ENCODE data around the gene COX10.

- no peak for TF ChIP-seq CTCF (conservative IDR thresholded peaks at IDR 0.05; ENCODE audit: low read depth, low read length)
- no peak for TF ChIP-seq EZH2 (IDR thresholded peaks at IDR 0.05; ENCODE audit: borderline replicate concordance, low read depth, low read length, poor library complexity, severe bottlenecking)
Observed at GRCh38 chr17:14112407-14112806, 43.1 kb downstream of the COX10 start.
